ENCODE measurements around the gene DYSF.

- TF ChIP-seq CTCF (conservative IDR thresholded peaks at IDR 0.05; ENCODE audit: low read length) (no peak), EZH2phosphoT487 (IDR thresholded peaks at IDR 0.05; ENCODE audit: borderline replicate concordance, low read depth, low read length) (no peak)
These were observed 122.6 kb downstream of the DYSF start for GRCh38 chr2:71575966-71576365.
